NCI-H2196 (cell line): ENCODE data around the gene TGFB3.
"Not testable (repeated sequence)": the region's sequence is repeated elsewhere in the genome, so short reads cannot be mapped to it uniquely, and the experiment has no call there.

Experiments
- DNase-seq: peaks from one replicate; lab custom pipeline; 2025; ENCODE audit not compliant: unreplicated experiment; lab: John Stamatoyannopoulos, UW

The TGFB3 gene

DNA sequence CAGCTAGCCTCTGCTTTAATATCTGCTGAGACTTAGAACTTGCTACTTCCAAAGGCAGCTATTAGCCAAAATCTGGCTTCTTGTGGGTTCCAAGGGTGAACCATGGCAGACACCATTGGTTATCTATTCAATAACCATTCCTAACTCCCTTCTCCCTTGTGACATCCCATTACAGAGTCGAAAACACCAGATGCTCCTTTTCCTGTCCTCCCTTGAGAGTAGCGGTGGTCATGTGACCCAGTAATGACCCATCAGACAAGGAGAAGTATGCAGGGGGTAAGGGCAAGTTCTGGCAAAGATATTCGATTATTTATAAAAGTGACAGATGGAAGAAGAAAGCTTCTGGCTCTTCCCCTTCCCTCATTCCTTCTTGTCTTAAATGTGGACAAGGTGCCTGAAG, 20.1 kb downstream of the TGFB3 start:
- no peak for DNase-seq

GRCh38 chr14:75960231-75960630, 21.6 kb downstream of the TGFB3 start:
- no peak for DNase-seq

- DNase-seq = no peak
These were observed 22.8 kb downstream of the TGFB3 start for GRCh38 chr14:75959031-75959430.

DNA sequence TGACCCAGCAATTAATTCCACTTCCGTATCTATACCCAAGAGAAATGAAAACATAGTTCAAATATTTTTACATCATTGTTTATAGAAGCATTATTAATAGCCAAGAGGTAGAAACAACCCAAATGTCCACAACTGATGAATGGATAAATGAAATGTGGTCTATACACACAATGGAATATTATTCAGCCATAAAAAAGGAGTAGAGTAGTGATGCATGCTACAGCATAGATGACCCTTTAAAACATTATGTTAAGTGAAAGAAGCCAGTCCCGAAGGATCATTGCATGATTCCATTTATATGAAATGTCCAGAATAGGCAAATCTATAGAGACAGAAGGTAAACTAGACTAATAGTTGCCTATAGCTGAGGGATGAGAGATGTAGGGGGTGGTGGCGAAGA, 29.3 kb downstream of the TGFB3 start:
- no peak for DNase-seq

- DNase-seq = no peak
These were observed 35.0 kb downstream of the TGFB3 start for GRCh38 chr14:75946785-75947184.

DNA sequence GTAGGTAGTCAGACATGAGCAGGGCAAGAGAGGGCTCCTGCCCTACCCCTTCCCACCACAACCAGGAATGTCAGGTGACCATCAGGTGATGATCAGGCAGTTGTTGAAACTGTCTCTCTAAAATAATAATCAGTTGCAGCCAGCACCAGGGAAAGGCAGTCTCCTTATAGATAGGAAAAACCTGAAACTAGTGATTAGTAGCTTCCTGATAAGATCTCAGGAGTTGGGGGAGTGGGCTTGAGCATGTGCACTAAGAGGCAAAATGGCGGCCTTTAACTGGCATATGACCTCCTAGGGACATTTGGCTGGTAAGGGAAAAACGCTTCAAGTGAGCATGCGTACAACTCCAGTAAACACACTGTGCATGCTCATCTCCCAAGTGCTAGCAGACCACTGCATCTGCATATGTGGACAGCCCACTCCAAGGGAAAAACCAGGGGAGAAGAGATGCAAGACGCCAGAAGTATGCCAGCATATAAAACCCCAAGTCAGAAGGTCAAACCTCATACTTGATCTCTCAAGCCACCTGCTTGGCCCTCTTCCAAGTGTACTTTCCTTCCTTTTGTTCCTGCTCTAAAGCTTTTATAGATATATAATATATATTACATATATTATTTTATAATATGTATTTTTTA, 37.1 kb downstream of the TGFB3 start:
- no peak for DNase-seq

GRCh38 chr14:75941030-75941429, 40.8 kb downstream of the TGFB3 start:
- DNase-seq = no peak

DNA sequence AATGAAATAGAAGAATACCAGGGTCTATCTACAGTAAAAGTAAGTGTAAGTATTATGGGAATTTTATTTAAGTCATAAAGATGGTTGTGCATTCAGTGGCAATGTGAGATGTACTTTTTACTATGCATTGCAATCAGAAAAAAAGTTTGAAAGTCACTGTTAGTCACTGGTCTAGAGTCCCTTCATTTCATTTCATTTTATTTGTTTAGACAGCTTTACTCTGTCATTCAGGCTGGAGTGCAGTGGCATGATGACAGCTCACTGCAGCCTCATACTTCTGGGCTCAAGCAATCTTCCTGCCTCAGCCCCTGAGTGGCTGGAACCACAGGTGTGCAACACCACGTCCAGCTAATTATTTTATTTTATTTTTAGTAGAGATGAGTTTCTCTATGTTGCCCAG, 42.6 kb downstream of the TGFB3 start:
- no peak for DNase-seq

DNA sequence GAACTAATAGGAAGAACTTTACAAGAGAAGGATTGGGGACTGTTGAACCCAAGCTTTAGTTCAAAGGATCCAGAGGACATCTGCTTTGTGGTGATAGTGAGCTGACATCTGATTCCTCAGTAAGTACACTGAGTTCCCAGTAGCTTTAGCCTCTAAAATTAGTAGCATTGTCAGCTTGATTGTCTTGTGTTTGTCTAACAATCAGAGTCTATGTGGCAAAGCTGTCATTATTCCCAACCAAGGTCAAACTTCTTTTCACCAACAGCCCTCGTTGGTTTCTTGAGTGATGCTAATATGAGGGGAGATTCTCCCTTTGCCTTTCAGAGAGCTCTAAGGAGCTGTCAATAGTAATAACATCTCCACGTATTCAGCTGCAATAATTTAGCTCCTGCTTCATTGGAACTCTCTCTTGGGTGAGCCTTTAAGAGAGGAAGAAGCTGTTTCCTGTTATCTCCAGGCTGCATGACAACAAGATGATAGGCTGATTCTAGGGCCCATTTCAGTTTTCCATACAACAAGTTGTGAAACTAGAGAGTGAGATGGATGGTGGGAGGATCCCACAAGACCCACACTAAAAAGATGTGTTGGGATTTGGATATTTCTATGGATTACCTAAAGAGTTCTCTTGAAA, 46.7 kb downstream of the TGFB3 start:
- DNase-seq = no peak

- no peak for DNase-seq
These were observed 48.0 kb downstream of the TGFB3 start for GRCh38 chr14:75933712-75934296.

GRCh38 chr14:75928690-75929181, 53.1 kb downstream of the TGFB3 start:
- no peak for DNase-seq

- no peak for DNase-seq
These were observed 54.2 kb downstream of the TGFB3 start for GRCh38 chr14:75927564-75928087.

GRCh38 chr14:75926431-75927115, 55.2 kb downstream of the TGFB3 start:
- DNase-seq = no peak

DNA sequence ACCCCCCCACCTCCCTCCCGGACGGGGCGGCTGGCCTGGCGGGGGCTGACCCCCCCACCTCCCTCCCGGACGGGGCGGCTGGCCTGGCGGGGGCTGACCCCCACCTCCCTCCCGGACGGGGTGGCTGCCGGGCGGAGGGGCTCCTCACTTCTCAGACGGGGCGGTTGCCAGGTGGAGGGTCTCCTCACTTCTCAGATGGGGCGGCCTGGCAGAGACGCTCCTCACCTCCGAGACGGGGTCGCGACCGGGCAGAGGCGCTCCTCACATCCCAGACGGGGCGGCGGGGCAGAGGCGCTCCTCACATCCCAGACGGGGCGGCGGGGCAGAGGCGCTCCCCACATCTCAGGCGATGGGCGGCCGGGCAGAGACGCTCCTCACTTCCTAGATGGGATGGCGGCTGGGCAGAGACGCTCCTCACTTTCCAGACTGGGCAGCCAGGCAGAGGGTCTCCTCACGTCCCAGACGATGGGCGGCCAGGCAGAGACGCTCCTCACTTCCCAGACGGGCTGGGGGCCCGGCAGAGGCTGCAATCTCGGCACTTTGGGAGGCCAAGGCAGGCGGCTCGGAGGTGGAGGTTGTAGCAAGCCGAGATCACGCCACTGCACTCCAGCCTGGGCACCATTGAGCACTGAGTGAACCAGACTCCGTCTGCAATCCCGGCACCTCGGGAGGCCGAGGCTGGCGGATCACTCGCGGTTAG, 56.5 kb downstream of the TGFB3 start:
- DNase-seq = not testable (repeated sequence)

- DNase-seq = not testable (repeated sequence)
These were observed 61.4 kb downstream of the TGFB3 start for GRCh38 chr14:75920421-75920820.

- DNase-seq = no peak
These were observed 63.9 kb downstream of the TGFB3 start for GRCh38 chr14:75917946-75918335.

- DNase-seq = no peak
These were observed 64.4 kb downstream of the TGFB3 start for GRCh38 chr14:75917322-75917945.

GRCh38 chr14:75915045-75915444, 66.8 kb downstream of the TGFB3 start:
- DNase-seq = no peak

GRCh38 chr14:75913183-75913582, 68.6 kb downstream of the TGFB3 start:
- DNase-seq = no peak

- no peak for DNase-seq
These were observed 69.9 kb downstream of the TGFB3 start for GRCh38 chr14:75911883-75912282.

GRCh38 chr14:75910048-75910447, 71.7 kb downstream of the TGFB3 start:
- DNase-seq = no peak
